Keratinocyte (primary cell): ENCODE results near the gene ACAD11. TPM values are rescaled to one million over a fixed set of nuclear protein-coding genes. Genes with fewer than 3 reads are reported as not detected.

Source experiments
- DNase-seq: peaks from one replicate; pipeline ENCODE4 v3.0.0-alpha.2; 2011; ENCODE audit warnings: low read depth, missing footprints, low spot score
- FAIRE-seq: peaks from 2 replicates; lab custom pipeline; 2011; peaks lifted over from hg19 to GRCh38; lab: Jason Lieb, UNC
- H2AFZ ChIP-seq: 2 replicates; pipeline ENCODE4 v1.6.0; 2012; ENCODE audit warnings: low read length, control low read depth, inconsistent platforms; ENCODE audit not compliant: control insufficient read depth
- H3K27ac ChIP-seq: 2 replicates; pipeline ENCODE4 v1.5.1; 2011; ENCODE audit warnings: low read length; ENCODE audit not compliant: control insufficient read depth, insufficient read depth
- H3K27me3 ChIP-seq: 3 replicates; pipeline ENCODE4 v1.6.0; 2011; ENCODE audit warnings: low read length; ENCODE audit not compliant: control insufficient read depth, insufficient read depth; ENCODE audit errors: extremely low read depth
- H3K36me3 ChIP-seq, 2 experiments: 2 replicates in 1 of 2; 3 replicates in 1 of 2; pipeline ENCODE4 v1.5.1; 2011; ENCODE audit warnings: low read length in 2 of 2, mild to moderate bottlenecking in 1 of 2; ENCODE audit not compliant: control insufficient read depth in 2 of 2, insufficient read depth in 2 of 2; ENCODE audit errors: extremely low read depth in 1 of 2
- H3K4me1 ChIP-seq: 3 replicates; pipeline ENCODE4 v1.5.1; 2011; ENCODE audit warnings: low read length; ENCODE audit not compliant: control insufficient read depth, insufficient read depth; ENCODE audit errors: extremely low read depth
- H3K4me2 ChIP-seq: 3 replicates; pipeline ENCODE4 v1.6.0; 2011; ENCODE audit warnings: low read depth, low read length; ENCODE audit not compliant: control insufficient read depth, insufficient read depth; ENCODE audit errors: extremely low read depth
- H3K4me3 ChIP-seq, 3 experiments: fragments of 200-600 bp in 1 of 3; sonication (generic) in 1 of 3; 2 replicates in 2 of 3; 3 replicates in 1 of 3; pipeline ENCODE4 v1.5.1; 2011 to 2016; ENCODE audit warnings: low read length in 3 of 3, mild to moderate bottlenecking in 3 of 3, control low read depth in 2 of 3, inconsistent platforms in 1 of 3, low read depth in 1 of 3, mixed read lengths in 1 of 3, mixed run types in 1 of 3, moderate library complexity in 1 of 3; ENCODE audit not compliant: control insufficient read depth in 2 of 3, insufficient read depth in 2 of 3; ENCODE audit errors: extremely low read depth in 1 of 3
- H3K79me2 ChIP-seq: 2 replicates; pipeline ENCODE4 v1.6.0; 2012; ENCODE audit warnings: low read length; ENCODE audit not compliant: control insufficient read depth, insufficient read depth
- H3K9ac ChIP-seq: 3 replicates; pipeline ENCODE4 v1.6.0; 2011; ENCODE audit warnings: low read length; ENCODE audit not compliant: control insufficient read depth, insufficient read depth; ENCODE audit errors: extremely low read depth
- H3K9me1 ChIP-seq: 3 replicates; pipeline ENCODE4 v1.6.0; 2011; ENCODE audit warnings: low read length; ENCODE audit not compliant: control insufficient read depth, insufficient read depth; ENCODE audit errors: extremely low read depth
- H3K9me3 ChIP-seq: 2 replicates; pipeline ENCODE4 v1.5.1; 2012; ENCODE audit warnings: low read depth, low read length; ENCODE audit not compliant: control insufficient read depth
- H4K20me1 ChIP-seq: 3 replicates; pipeline ENCODE4 v1.6.0; 2011; ENCODE audit warnings: low read length; ENCODE audit not compliant: control insufficient read depth, insufficient read depth; ENCODE audit errors: extremely low read depth
- CTCF ChIP-seq, 3 experiments: IDR thresholded peaks in 1 of 3; conservative IDR thresholded peaks in 1 of 3; optimal IDR thresholded peaks in 1 of 3; 2 replicates in 2 of 3; 3 replicates in 1 of 3; pipeline versions ENCODE3 to v1.5.1; 2011; ENCODE audit warnings: low read length in 3 of 3, mild to moderate bottlenecking in 3 of 3, moderate library complexity in 2 of 3, control low read depth in 1 of 3, inconsistent platforms in 1 of 3; ENCODE audit not compliant: insufficient read depth in 2 of 3; ENCODE audit errors: extremely low read depth in 1 of 3
- EZH2 ChIP-seq: IDR thresholded peaks from one replicate; pipeline ENCODE4 v1.6.1; 2012; ENCODE audit warnings: inconsistent platforms, mild to moderate bottlenecking, low read length, moderate library complexity
- dilution Hi-C: fragments of 300-500 bp; cut with MboI; formaldehyde crosslinking; loops from one replicate; pipeline ENCODE4 v1.7.0; 2020; ENCODE audit warnings: low sequenced_read_pairs; ENCODE audit not compliant: extremely low pct_ligation_motif_present
- polyA plus RNA-seq, 5 experiments: library from polyadenylated mRNA; depleted of rRNA in 3 of 5; stranded (reverse) in 3 of 5; stranded (forward) in 1 of 5; unstranded in 1 of 5; fragments of >200 nt; gene quantifications; 1 replicate in 1 of 5; 2 replicates in 3 of 5; 3 replicates in 1 of 5; pipeline versions ENCODE4 v1.2.1 to v1.2.3, GENCODE V29; 2011 to 2012; ENCODE audit warnings: missing spikeins in 2 of 5, low read depth in 1 of 5, low replicate concordance in 1 of 5

Gene ACAD11
- polyA plus RNA-seq, 1 donor (not counting 4 experiments of a cell fraction or from before 2014, with no cell fraction given), result 32.1 TPM

GRCh38 chr3:132555306-132556035 lies 104.1 kb downstream of the ACAD11 start:
- no peaks in the 10 kb centered on the region for H3K27me3 ChIP-seq
- no peaks in the 10 kb centered on the region for H3K9me1 ChIP-seq
- no peak overlapping the region for H2AFZ ChIP-seq
- H4K20me1 ChIP-seq, result no peaks in the 10 kb centered on the region
- dilution Hi-C loops, result no loop called here
- H3K36me3 ChIP-seq, result peaks cover 0 to 1% of the 10 kb centered on the region in 2 experiments
- DNase-seq, result no peak
- no peaks in the 10 kb centered on the region for H3K9me3 ChIP-seq
- H3K4me3 ChIP-seq, result no peak overlapping the region
- no peak overlapping the region for H3K4me2 ChIP-seq
- FAIRE-seq, result no peak
- TF ChIP-seq EZH2 (no peak), CTCF (optimal IDR thresholded peaks at IDR 0.05 in 1 of 3, IDR thresholded peaks at IDR 0.05 in 1 of 3, conservative IDR thresholded peaks at IDR 0.05 in 1 of 3; ENCODE audit: extremely low read depth in 1 of 3, insufficient read depth in 2 of 3, low read length in 3 of 3) (no peak)
- H3K9ac ChIP-seq, result no peak overlapping the region
- H3K79me2 ChIP-seq, result no peaks in the 10 kb centered on the region
- H3K27ac ChIP-seq, result no peak overlapping the region
- H3K4me1 ChIP-seq, result peaks cover 1% of the 10 kb centered on the region

GRCh38 chr3:132554437-132554836 lies 105.2 kb downstream of the ACAD11 start:
- H3K27ac ChIP-seq, result no peak overlapping the region
- no peak for FAIRE-seq
- TF ChIP-seq EZH2 (no peak), CTCF (optimal IDR thresholded peaks at IDR 0.05 in 1 of 3, IDR thresholded peaks at IDR 0.05 in 1 of 3, conservative IDR thresholded peaks at IDR 0.05 in 1 of 3; ENCODE audit: extremely low read depth in 1 of 3, insufficient read depth in 2 of 3, low read length in 3 of 3) (no peak)

More at GRCh38 chr3:132554437-132554836, 105.2 kb downstream of the ACAD11 start:
- Histone ChIP-seq H3K9ac (no peak overlapping the region), H3K9me3 (no peaks in the 10 kb centered on the region), H3K4me2 (no peak overlapping the region), H3K27me3 (no peaks in the 10 kb centered on the region), H3K79me2 (no peaks in the 10 kb centered on the region), H3K4me3 (no peak overlapping the region), H3K36me3 (peaks cover 0 to 1% of the 10 kb centered on the region in 2 experiments), H3K4me1 (peaks cover 12% of the 10 kb centered on the region), H2AFZ (no peak overlapping the region), H4K20me1 (no peaks in the 10 kb centered on the region), H3K9me1 (no peaks in the 10 kb centered on the region)
- no peak for DNase-seq
- dilution Hi-C loops, result no loop called here
